OCI-LY7 (cell line): ENCODE measurements around the gene CFAP100.

Experiments
- CTCF ChIP-seq: fragments of 200-600 bp; sonication (generic); conservative IDR thresholded peaks from 2 replicates; pipeline ENCODE4 v1.5.1; 2014; ENCODE audit warnings: mild to moderate bottlenecking, antibody characterized with exemption, low read length, moderate library complexity, mixed read lengths
- EZH2phosphoT487 ChIP-seq: fragments of 200-600 bp; sonication (generic); IDR thresholded peaks from 2 replicates; pipeline ENCODE4 v1.6.1; 2018; ENCODE audit warnings: low read depth, borderline replicate concordance, mild to moderate bottlenecking, mixed run types, antibody characterized with exemption, low read length, moderate library complexity, mixed read lengths

GRCh38 chr3:126414406-126414805, 19.7 kb downstream of the CFAP100 start:
- TF ChIP-seq CTCF (no peak), EZH2phosphoT487 (no peak)
